IMR-90 (cell line): Measurements from ENCODE around the gene MRPS18A. TPM values are rescaled to one million over a fixed set of nuclear protein-coding genes. Genes with fewer than 3 reads are reported as not detected.

Experiments
- ATAC-seq: fragments of 200-7000 bp; cut with Tn5 transposase; 2 replicates; pipeline ENCODE4 v1.9.1; 2020; ENCODE audit warnings: low read depth, mild to moderate bottlenecking, moderate library complexity
- BruUV-seq: library from RNA; stranded (reverse); fragments of 400-500 nt; replicated peaks from 2 replicates; lab custom pipeline; 2021; lab: Mats Ljungman, UMichigan
- CTCF ChIA-PET: fragments of 300-600 bp; formaldehyde crosslinking; extraction: SDS; loops from one replicate; lab custom pipeline; 2021; ENCODE audit warnings: antibody characterized with exemption; lab: Yijun Ruan, JAX
- POLR2A ChIA-PET: fragments of 300-600 bp; sonication (Branson Sonifier 250); formaldehyde crosslinking; loops from one replicate; lab custom pipeline; 2022; ENCODE audit warnings: antibody characterized with exemption; ENCODE audit not compliant: unreplicated experiment; lab: Charles Lee
- DNase-seq: peaks from one replicate; pipeline ENCODE4 v3.0.0; 2013
- H2AFZ ChIP-seq: replicated peaks from 2 replicates; pipeline ENCODE3; 2013; ENCODE audit warnings: low read length, mild to moderate bottlenecking; ENCODE audit not compliant: poor library complexity
- H2AK5ac ChIP-seq: 2 replicates; pipeline ENCODE4 v1.6.1; 2013; ENCODE audit warnings: low read depth, low read length, inconsistent platforms
- H2AK9ac ChIP-seq: replicated peaks from 2 replicates; pipeline ENCODE3; 2013; ENCODE audit warnings: mild to moderate bottlenecking, low read depth, low read length, moderate library complexity; ENCODE audit not compliant: poor library complexity
- H2BK120ac ChIP-seq: 2 replicates; pipeline ENCODE4 v1.6.1; 2013; ENCODE audit warnings: low read depth, low read length, inconsistent platforms
- H2BK15ac ChIP-seq: 3 replicates; pipeline ENCODE4 v1.6.1; 2013; ENCODE audit warnings: low read depth, low read length, inconsistent platforms
- H2BK20ac ChIP-seq: 2 replicates; pipeline ENCODE4 v1.6.1; 2013; ENCODE audit warnings: low read depth, mild to moderate bottlenecking, inconsistent platforms, low read length, moderate library complexity
- H2BK5ac ChIP-seq: 2 replicates; pipeline ENCODE4 v1.6.1; 2013; ENCODE audit warnings: mild to moderate bottlenecking, low read depth, low read length, inconsistent platforms; ENCODE audit not compliant: poor library complexity, severe bottlenecking
- H3K14ac ChIP-seq: replicated peaks from 2 replicates; pipeline ENCODE4 v1.6.1; 2013; ENCODE audit warnings: low read depth, low read length, inconsistent platforms
- H3K18ac ChIP-seq: 2 replicates; pipeline ENCODE4 v1.6.1; 2013; ENCODE audit warnings: low read depth, low read length, control low read depth
- H3K23ac ChIP-seq: 2 replicates; pipeline ENCODE4 v1.6.1; 2013; ENCODE audit warnings: low read depth, low read length, inconsistent platforms
- H3K27ac ChIP-seq: 2 replicates; pipeline ENCODE4 v1.5.1; 2013; ENCODE audit warnings: mild to moderate bottlenecking, control low read depth, low read length; ENCODE audit not compliant: insufficient read depth
- H3K27me3 ChIP-seq: 2 replicates; pipeline ENCODE4 v1.6.1; 2013; ENCODE audit warnings: low read length; ENCODE audit not compliant: control insufficient read depth, insufficient read depth
- H3K36me3 ChIP-seq: 2 replicates; pipeline ENCODE4 v1.6.1; 2013; ENCODE audit warnings: low read length, mixed read lengths; ENCODE audit not compliant: control insufficient read depth, insufficient read depth
- H3K4ac ChIP-seq: 2 replicates; pipeline ENCODE4 v1.6.1; 2013; ENCODE audit warnings: low read depth, low read length, inconsistent platforms
- H3K4me1 ChIP-seq: 2 replicates; pipeline ENCODE4 v1.6.1; 2013; ENCODE audit warnings: low read length, mixed read lengths; ENCODE audit not compliant: control insufficient read depth, insufficient read depth
- H3K4me2 ChIP-seq: 2 replicates; pipeline ENCODE4 v1.6.1; 2013; ENCODE audit warnings: low read depth, mild to moderate bottlenecking, control low read depth, low read length, moderate library complexity
- H3K4me3 ChIP-seq: 2 replicates; pipeline ENCODE4 v1.5.1; 2013; ENCODE audit warnings: low read depth, mild to moderate bottlenecking, control low read depth, low read length, moderate library complexity; ENCODE audit not compliant: insufficient read depth
- H3K56ac ChIP-seq: 2 replicates; pipeline ENCODE4 v1.6.1; 2013; ENCODE audit warnings: low read length, inconsistent platforms; ENCODE audit not compliant: insufficient read depth; ENCODE audit errors: extremely low read depth
- H3K79me1 ChIP-seq, 2 experiments: 2 replicates each; pipeline ENCODE4 v1.6.1; 2013; ENCODE audit warnings: low read length in 2 of 2, inconsistent platforms in 1 of 2, low read depth in 1 of 2
- H3K9ac ChIP-seq: 2 replicates; pipeline ENCODE4 v1.6.1; 2013; ENCODE audit warnings: low read depth, low read length, control low read depth
- H3K9me1 ChIP-seq: 2 replicates; pipeline ENCODE4 v1.6.1; 2013; ENCODE audit warnings: low read length, inconsistent platforms; ENCODE audit not compliant: insufficient read depth
- H3K9me3 ChIP-seq: 2 replicates; pipeline ENCODE4 v1.6.1; 2013; ENCODE audit warnings: low read length; ENCODE audit not compliant: control insufficient read depth, insufficient read depth
- H4K20me1 ChIP-seq: 2 replicates; pipeline ENCODE4 v1.6.1; 2013; ENCODE audit warnings: low read length, inconsistent platforms; ENCODE audit not compliant: insufficient read depth
- H4K5ac ChIP-seq: 2 replicates; pipeline ENCODE4 v1.6.1; 2013; ENCODE audit warnings: mild to moderate bottlenecking, low read depth, low read length, control low read depth
- H4K8ac ChIP-seq, 2 experiments: 2 replicates each; pipeline ENCODE4 v1.6.1; 2013; ENCODE audit warnings: low read depth in 2 of 2, low read length in 2 of 2, control low read depth in 1 of 2, inconsistent platforms in 1 of 2
- H4K91ac ChIP-seq: 2 replicates; pipeline ENCODE4 v1.6.1; 2013; ENCODE audit warnings: low read depth, low read length, inconsistent platforms; ENCODE audit not compliant: insufficient read depth
- BHLHE40 ChIP-seq: fragments of 150-350 bp; IDR thresholded peaks from 2 replicates; pipeline ENCODE4 v1.6.1; 2016; ENCODE audit warnings: mild to moderate bottlenecking, low read depth, low read length
- CTCF ChIP-seq: conservative IDR thresholded peaks from 2 replicates; pipeline ENCODE4 v1.5.1; 2012; ENCODE audit warnings: mild to moderate bottlenecking, low read depth, low read length, improper control_type of control experiment
- MAFK ChIP-seq: IDR thresholded peaks from 2 replicates; pipeline ENCODE4 v1.6.1; 2012; ENCODE audit warnings: low read depth, low read length, improper control_type of control experiment
- SMC3 ChIP-seq: fragments of 150-350 bp; IDR thresholded peaks from 2 replicates; pipeline ENCODE4 v1.6.1; 2016; ENCODE audit warnings: low read depth, mild to moderate bottlenecking, antibody characterized with exemption, low read length, moderate library complexity
- WGBS, 2 experiments: methylation state at CpG; one replicate each; pipeline versions ENCODE4 v1.1.5 to v1.1.7; 2013; ENCODE audit warnings: missing lambda C conversion rate in 2 of 2; ENCODE audit not compliant: insufficient read length in 1 of 2; ENCODE audit errors: extremely low coverage in 2 of 2; 5-methylcytosine and 5-hydroxymethylcytosine counted together
- dilution Hi-C: fragments of 300-500 bp; cut with HindIII; formaldehyde crosslinking; loops from one replicate; pipeline ENCODE4 v1.14.3; 2018; ENCODE audit warnings: low sequenced_read_pairs; ENCODE audit not compliant: unreplicated experiment
- in situ Hi-C: fragments of 300-500 bp; cut with MboI; formaldehyde crosslinking; loops from 3 replicates; pipeline ENCODE4 v1.14.3; 2019; ENCODE audit warnings: low sequenced_read_pairs, inconsistent platforms, mixed read lengths
- intact Hi-C: fragments of 100-400 bp; cut with micrococcal nuclease; formaldehyde crosslinking; loops from 2 replicates; pipeline ENCODE4 v1.10.0; 2022
- polyA plus RNA-seq, 3 experiments: library from polyadenylated mRNA; depleted of rRNA; stranded (reverse); fragments of >200 nt; gene quantifications; 2 replicates each; pipeline ENCODE4 v1.2.3, GENCODE V29; 2012; ENCODE audit warnings: low replicate concordance in 1 of 3
- total RNA-seq: library from RNA; depleted of rRNA; stranded (reverse); fragments of >200 nt; gene quantifications from 2 replicates; pipeline ENCODE4 v1.2.3, GENCODE V29; 2012

Gene MRPS18A
- total and polyA plus RNA-seq, 2 of the 4 experiments (the other 2 are of a cell fraction) = 47.0 to 56.6 TPM

DNA sequence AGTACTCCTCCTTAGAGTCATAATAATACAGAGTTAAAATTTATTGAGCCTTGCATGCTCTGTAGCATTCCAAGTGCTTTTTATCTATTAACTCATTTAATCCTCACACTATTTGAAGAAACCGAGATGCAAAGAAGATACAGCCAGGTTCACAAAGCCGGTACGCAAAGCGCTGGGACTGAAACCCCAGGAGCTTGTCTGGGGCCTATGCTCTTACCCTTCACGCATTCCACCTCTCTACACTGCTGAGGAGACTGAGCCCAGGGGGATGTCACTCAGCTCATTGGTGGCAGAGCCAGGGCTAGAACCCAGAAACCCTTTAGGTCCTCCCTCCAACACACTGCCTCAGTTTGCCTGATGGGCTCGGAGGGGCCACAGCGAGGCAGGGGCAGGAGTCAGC lies 19.7 kb upstream of the MRPS18A start:
- H3K36me3 ChIP-seq = no peaks in the 10 kb centered on the region
- H2BK20ac ChIP-seq = no peak overlapping the region
- no peak overlapping the region for H3K4ac ChIP-seq
- H4K5ac ChIP-seq = no peak overlapping the region
- DNase-seq (no peak), ATAC-seq (no peak)
- BruUV-seq = no TSS peak
- ChIA-PET CTCF (no interaction called here), POLR2A (no interaction called here)
- TF ChIP-seq CTCF (no peak), BHLHE40 (no peak), MAFK (no peak), SMC3 (no peak)
- peaks cover 16% of the 10 kb centered on the region for H3K9me1 ChIP-seq
- H2AK5ac ChIP-seq = no peak overlapping the region; the same call in 1 of the 2 replicates
- no peak overlapping the region for H3K9ac ChIP-seq
- no peak overlapping the region for H3K4me2 ChIP-seq
- intact Hi-C loops (no loop called here), in situ Hi-C loops (no loop called here), dilution Hi-C loops (no loop called here)
- H2BK120ac ChIP-seq = no peak overlapping the region
- H3K27me3 ChIP-seq = peaks cover 5% of the 10 kb centered on the region
- H3K23ac ChIP-seq = no peak overlapping the region
- no peak overlapping the region for H4K8ac ChIP-seq
- H3K4me3 ChIP-seq = no peak overlapping the region
- no peak overlapping the region for H3K27ac ChIP-seq
- H3K4me1 ChIP-seq = peaks cover 26% of the 10 kb centered on the region
- WGBS, 2 experiments = no CpG with 5 or more reads among the region's 7 CpGs
- H2BK15ac ChIP-seq = no peak overlapping the region
- H4K20me1 ChIP-seq = no peaks in the 10 kb centered on the region
- H2AFZ ChIP-seq = no peak overlapping the region
- no peak overlapping the region for H3K14ac ChIP-seq
- no peak overlapping the region for H2BK5ac ChIP-seq
- no peak overlapping the region for H2AK9ac ChIP-seq
- no peaks in the 10 kb centered on the region for H3K9me3 ChIP-seq
- H3K79me1 ChIP-seq = no peaks in the 10 kb centered on the region
- no peak overlapping the region for H3K56ac ChIP-seq
- H4K91ac ChIP-seq = no peak overlapping the region
- H3K18ac ChIP-seq = no peak overlapping the region; the same call in 1 of the 2 replicates
